ENCODE data around the gene CXCL5. TPM values are rescaled to one million over a fixed set of nuclear protein-coding genes. Genes with fewer than 3 reads are reported as not detected.
"Not testable (repeated sequence)": the region's sequence is repeated elsewhere in the genome, so short reads cannot be mapped to it uniquely, and the experiment has no call there.

The CXCL5 gene
- total RNA-seq, 1 donor from 2014 or later: 0.28 TPM

GRCh38 chr4:73964862-73965611 is 33.4 kb downstream of the CXCL5 start:
- no peaks in the 10 kb centered on the region for H3K4me1 Mint-ChIP-seq
- peaks cover 2% of the 10 kb centered on the region for H3K27me3 Mint-ChIP-seq (ENCODE audit: low read depth)
- H3K36me3 Mint-ChIP-seq (ENCODE audit: low read depth): peaks cover 8% of the 10 kb centered on the region
- DNase-seq (ENCODE audit: low read depth, low spot score): no peak
- no peak overlapping the region for H3K4me3 Mint-ChIP-seq
- no peak overlapping the region for H3K27ac Mint-ChIP-seq (ENCODE audit: unreplicated experiment)
- H3K9me3 Mint-ChIP-seq: peaks cover 14% of the 10 kb centered on the region
- peak; percentile 40 for TF ChIP-seq CTCF (conservative IDR thresholded peaks at IDR 0.05)

GRCh38 chr4:73962724-73963123 is 35.8 kb downstream of the CXCL5 start:
- H3K9me3 Mint-ChIP-seq: peaks cover 21% of the 10 kb centered on the region
- peaks cover 2% of the 10 kb centered on the region for H3K27me3 Mint-ChIP-seq (ENCODE audit: low read depth)
- H3K4me3 Mint-ChIP-seq: no peak overlapping the region
- H3K27ac Mint-ChIP-seq (ENCODE audit: unreplicated experiment): no peak overlapping the region
- peaks cover 8% of the 10 kb centered on the region for H3K36me3 Mint-ChIP-seq (ENCODE audit: low read depth)
- no peak for DNase-seq (ENCODE audit: low read depth, low spot score)
- no peak for TF ChIP-seq CTCF (conservative IDR thresholded peaks at IDR 0.05)
- H3K4me1 Mint-ChIP-seq: no peaks in the 10 kb centered on the region

- Mint-ChIP-seq H3K36me3 (ENCODE audit: low read depth) (peaks cover 18% of the 10 kb centered on the region), H3K9me3 (peaks cover 30% of the 10 kb centered on the region)
- H3K27ac Mint-ChIP-seq (ENCODE audit: unreplicated experiment); DNase-seq (ENCODE audit: low read depth, low spot score); H3K4me3 Mint-ChIP-seq; H3K27me3 Mint-ChIP-seq (ENCODE audit: low read depth); H3K4me1 Mint-ChIP-seq: not testable (repeated sequence)
Measured at GRCh38 chr4:73959041-73959440, 39.4 kb downstream of the CXCL5 start.

GRCh38 chr4:73952352-73952751 is 46.1 kb downstream of the CXCL5 start:
- peaks cover 5% of the 10 kb centered on the region for H3K4me1 Mint-ChIP-seq
- DNase-seq (ENCODE audit: low read depth, low spot score): no peak
- H3K36me3 Mint-ChIP-seq (ENCODE audit: low read depth): peaks cover 10% of the 10 kb centered on the region
- peaks cover 28% of the 10 kb centered on the region for H3K27me3 Mint-ChIP-seq (ENCODE audit: low read depth)
- no peak for TF ChIP-seq CTCF (conservative IDR thresholded peaks at IDR 0.05)
- H3K27ac Mint-ChIP-seq (ENCODE audit: unreplicated experiment): no peak overlapping the region
- no peak overlapping the region for H3K4me3 Mint-ChIP-seq
- peaks cover 12% of the 10 kb centered on the region for H3K9me3 Mint-ChIP-seq

GRCh38 chr4:73950376-73950920 is 48.0 kb downstream of the CXCL5 start:
- not testable (repeated sequence) for DNase-seq (ENCODE audit: low read depth, low spot score); H3K9me3 Mint-ChIP-seq; H3K27ac Mint-ChIP-seq (ENCODE audit: unreplicated experiment); H3K4me1 Mint-ChIP-seq; H3K36me3 Mint-ChIP-seq (ENCODE audit: low read depth); H3K4me3 Mint-ChIP-seq
- peaks cover 46% of the 10 kb centered on the region for H3K27me3 Mint-ChIP-seq (ENCODE audit: low read depth)

- Mint-ChIP-seq H3K36me3 (ENCODE audit: low read depth) (peaks cover under 1% of the 10 kb centered on the region), H3K27ac (ENCODE audit: unreplicated experiment) (no peak overlapping the region), H3K27me3 (ENCODE audit: low read depth) (peaks cover 54% of the 10 kb centered on the region), H3K9me3 (peaks cover under 1% of the 10 kb centered on the region), H3K4me3 (no peak overlapping the region), H3K4me1 (peaks cover 5% of the 10 kb centered on the region)
- TF ChIP-seq CTCF (conservative IDR thresholded peaks at IDR 0.05): no peak
- DNase-seq (ENCODE audit: low read depth, low spot score): no peak
Measured at GRCh38 chr4:73948990-73949706, 49.3 kb downstream of the CXCL5 start.

Measured in neural crest cell (in vitro differentiated cells).